HCT116 (cell line): Measurements from ENCODE around the gene TMEM212. TPM values are rescaled to one million over a fixed set of nuclear protein-coding genes. Genes with fewer than 3 reads are reported as not detected.

ENCODE experiments used
- ATAC-seq: fragments of 200-7000 bp; cut with Tn5 transposase; 2 replicates; pipeline ENCODE4 v1.9.1; 2020; ENCODE audit warnings: mild to moderate bottlenecking, moderate library complexity
- BruUV-seq: library from RNA; stranded (reverse); fragments of 400-500 nt; replicated peaks from 2 replicates; lab custom pipeline; 2021; lab: Mats Ljungman, UMichigan
- CTCF ChIA-PET: fragments of 300-600 bp; sonication (Branson Sonifier 250); formaldehyde crosslinking; loops from one replicate; lab custom pipeline; 2021; ENCODE audit warnings: antibody characterized with exemption; lab: Charles Lee
- POLR2A ChIA-PET: fragments of 300-600, 350-600 bp; sonication (Branson Sonifier 250); formaldehyde crosslinking; loops from one replicate; lab custom pipeline; 2021; ENCODE audit warnings: antibody characterized with exemption; lab: Charles Lee
- RAD21 ChIA-PET, 2 experiments: fragments of 300-600 bp; sonication (Branson Sonifier 250); formaldehyde crosslinking; loops; one replicate each; lab custom pipeline; 2023; ENCODE audit warnings: low total read pairs in 2 of 2; ENCODE audit not compliant: uncharacterized antibody in 2 of 2, unreplicated experiment in 2 of 2, low non-redundant PET in 1 of 2; lab: Charles Lee
- DNase-seq: peaks from one replicate; pipeline ENCODE4 v3.0.0-alpha.2; 2010; ENCODE audit warnings: low read depth, low spot score
- H2AFZ ChIP-seq: fragments of 200-600 bp; shearing (Covaris generic), sonication (generic); 2 replicates; pipeline ENCODE4 v1.6.1; 2017; ENCODE audit warnings: low read depth, mixed run types, mixed read lengths, antibody characterized with exemption, low read length; ENCODE audit not compliant: poor library complexity, severe bottlenecking
- H3K27ac ChIP-seq: 2 replicates; pipeline ENCODE4 v1.5.1; 2012; ENCODE audit warnings: low read depth, low read length
- H3K27me3 ChIP-seq: fragments of 200-600 bp; sonication (generic); 2 replicates; pipeline ENCODE4 v1.6.1; 2016; ENCODE audit warnings: mixed run types, low read length, mixed read lengths; ENCODE audit not compliant: insufficient read depth
- H3K36me3 ChIP-seq, 2 experiments: fragments of 200-500 bp in 1 of 2; fragments of 200-600 bp in 1 of 2; sonication (Bioruptor generic) in 1 of 2; sonication (generic) in 1 of 2; 2 replicates each; pipeline versions ENCODE4 v1.5.1 to v1.6.1; 2014 to 2016; ENCODE audit warnings: low read length in 2 of 2, inconsistent platforms in 1 of 2, mixed read lengths in 1 of 2, mixed run types in 1 of 2; ENCODE audit not compliant: insufficient read depth in 2 of 2, control insufficient read depth in 1 of 2
- H3K4me1 ChIP-seq, 2 experiments: fragments of 200-600 bp in 1 of 2; sonication (generic) in 1 of 2; 2 replicates each; pipeline versions ENCODE4 v1.5.1 to v1.6.1; 2012 to 2017; ENCODE audit warnings: low read length in 2 of 2, inconsistent platforms in 1 of 2, mild to moderate bottlenecking in 1 of 2, mixed read lengths in 1 of 2, mixed run types in 1 of 2, moderate library complexity in 1 of 2; ENCODE audit not compliant: insufficient read depth in 2 of 2, control insufficient read depth in 1 of 2
- H3K4me2 ChIP-seq: fragments of 200-600 bp; sonication (generic); 2 replicates; pipeline ENCODE4 v1.6.1; 2017; ENCODE audit warnings: mixed run types, low read length, mixed read lengths
- H3K4me3 ChIP-seq, 2 experiments: fragments of 200-600 bp in 1 of 2; sonication (generic) in 1 of 2; replicated peaks in 1 of 2; 2 replicates each; pipeline ENCODE4 v1.5.1; 2011 to 2016; ENCODE audit warnings: low read length in 2 of 2, control low read depth in 1 of 2, low read depth in 1 of 2, mild to moderate bottlenecking in 1 of 2, mixed read lengths in 1 of 2, mixed run types in 1 of 2
- H3K79me2 ChIP-seq: fragments of 200-600 bp; sonication (generic); 2 replicates; pipeline ENCODE4 v1.6.1; 2017; ENCODE audit warnings: mild to moderate bottlenecking, mixed run types, low read length, moderate library complexity, mixed read lengths; ENCODE audit not compliant: insufficient read depth
- H3K9ac ChIP-seq: fragments of 200-600 bp; sonication (generic); 2 replicates; pipeline ENCODE4 v1.6.1; 2016; ENCODE audit warnings: low read length, mixed read lengths
- H3K9me2 ChIP-seq: fragments of 200-600 bp; sonication (generic), shearing (Covaris generic); 2 replicates; pipeline ENCODE4 v1.6.1; 2017; ENCODE audit warnings: mixed run types, mild to moderate bottlenecking, moderate library complexity; ENCODE audit not compliant: insufficient read depth
- H3K9me3 ChIP-seq, 2 experiments: fragments of 200-500 bp in 1 of 2; fragments of 200-600 bp in 1 of 2; sonication (Bioruptor generic) in 1 of 2; sonication (generic) in 1 of 2; 2 replicates each; pipeline ENCODE4 v1.6.1; 2014 to 2017; ENCODE audit warnings: low read length in 2 of 2, mixed read lengths in 2 of 2, inconsistent platforms in 1 of 2, low read depth in 1 of 2, mild to moderate bottlenecking in 1 of 2, mixed run types in 1 of 2, moderate library complexity in 1 of 2; ENCODE audit not compliant: control insufficient read depth in 1 of 2, insufficient read depth in 1 of 2
- H4K20me1 ChIP-seq: fragments of 200-600 bp; sonication (generic), shearing (Covaris generic); 2 replicates; pipeline ENCODE4 v1.6.1; 2017; ENCODE audit warnings: mixed run types, mild to moderate bottlenecking, moderate library complexity; ENCODE audit not compliant: insufficient read depth
- ATF3 ChIP-seq: IDR thresholded peaks from 2 replicates; pipeline ENCODE4 v1.6.1; 2012
- CBX3 ChIP-seq: IDR thresholded peaks from 2 replicates; pipeline ENCODE4 v1.6.1; 2012; ENCODE audit warnings: low read depth
- CEBPB ChIP-seq: IDR thresholded peaks from 2 replicates; pipeline ENCODE4 v1.6.1; 2012; ENCODE audit warnings: low read depth
- CTCF ChIP-seq, 3 experiments: fragments of 200-600 bp in 1 of 3; sonication (generic) in 1 of 3; IDR thresholded peaks in 2 of 3; conservative IDR thresholded peaks in 1 of 3; 2 replicates each; pipeline ENCODE4 v1.5.1; 2012 to 2017; ENCODE audit warnings: low read depth in 2 of 3, low read length in 2 of 3, antibody characterized with exemption in 1 of 3, borderline replicate concordance in 1 of 3, control low read depth in 1 of 3, mild to moderate bottlenecking in 1 of 3, mixed read lengths in 1 of 3, mixed run types in 1 of 3, moderate library complexity in 1 of 3; ENCODE audit not compliant: insufficient read depth in 1 of 3
- EGR1 ChIP-seq: IDR thresholded peaks from 2 replicates; pipeline ENCODE4 v1.6.1; 2012; ENCODE audit warnings: low read depth
- ELF1 ChIP-seq: IDR thresholded peaks from 2 replicates; pipeline ENCODE4 v1.6.1; 2012; ENCODE audit warnings: low read depth, borderline replicate concordance
- EZH2 ChIP-seq: fragments of 200-600 bp; sonication (generic); IDR thresholded peaks from 2 replicates; pipeline ENCODE4 v1.6.1; 2017; ENCODE audit warnings: antibody characterized with exemption, mixed run types
- JUND ChIP-seq: IDR thresholded peaks from 2 replicates; pipeline ENCODE4 v1.6.1; 2012
- POLR2A ChIP-seq: IDR thresholded peaks from 2 replicates; pipeline ENCODE4 v1.7.0; 2011; ENCODE audit warnings: borderline replicate concordance; ENCODE audit not compliant: insufficient read depth, insufficient read length; ENCODE audit errors: extremely low read depth
- REST ChIP-seq: IDR thresholded peaks from 2 replicates; pipeline ENCODE4 v1.6.1; 2012; ENCODE audit warnings: low read depth
- SP1 ChIP-seq: IDR thresholded peaks from 2 replicates; pipeline ENCODE4 v1.6.1; 2012; ENCODE audit warnings: low read depth
- SRF ChIP-seq: IDR thresholded peaks from 2 replicates; pipeline ENCODE4 v1.6.1; 2012; ENCODE audit warnings: low read depth
- YY1 ChIP-seq: IDR thresholded peaks from 2 replicates; pipeline ENCODE4 v1.6.1; 2011; ENCODE audit warnings: low read length, low read depth, moderate library complexity, mild to moderate bottlenecking; ENCODE audit not compliant: insufficient replicate concordance; ENCODE audit errors: extremely low read depth
- ZFX ChIP-seq: fragments of 450-650 bp; IDR thresholded peaks from 2 replicates; pipeline ENCODE4 v1.6.1; 2017
- ZNF274 ChIP-seq: fragments of 200-500 bp; sonication (Bioruptor generic); IDR thresholded peaks from 2 replicates; pipeline ENCODE4 v1.6.1; 2014; ENCODE audit warnings: mild to moderate bottlenecking, low read depth, low read length, inconsistent platforms
- intact Hi-C: fragments of 100-400 bp; cut with micrococcal nuclease; formaldehyde crosslinking; loops from 2 replicates; pipeline ENCODE4 v1.10.0; 2022
- total RNA-seq: library from RNA; stranded (reverse); gene quantifications from one replicate; pipeline ENCODE4 v1.2.1, GENCODE V29; 2021; ENCODE audit not compliant: unreplicated experiment

TMEM212 gene
- total RNA-seq, 1 experiment from 2014 or later = not detected

- Histone ChIP-seq H3K36me3 (no peaks in the 10 kb centered on the region), H2AFZ (no peak overlapping the region), H4K20me1 (no peaks in the 10 kb centered on the region), H3K4me2 (no peak overlapping the region), H3K4me1 (no peaks in the 10 kb centered on the region), H3K27me3 (no peaks in the 10 kb centered on the region), H3K9ac (no peak overlapping the region), H3K9me2 (no peaks in the 10 kb centered on the region; the same call in 1 of the 2 replicates), H3K4me3 (no peak overlapping the region), H3K27ac (no peak overlapping the region), H3K9me3 (no peaks in the 10 kb centered on the region), H3K79me2 (no peaks in the 10 kb centered on the region)
- RAD21 ChIA-PET = no interaction called here
- TF ChIP-seq YY1 = no peak
- no peak for TF ChIP-seq SRF
- TF ChIP-seq ZNF274 = no peak
- TF ChIP-seq EZH2 = no peak
- TF ChIP-seq JUND = no peak
- no peak for TF ChIP-seq EGR1
- TF ChIP-seq ATF3 = no peak
- no peak for TF ChIP-seq SP1
- TF ChIP-seq POLR2A = no peak
- no peak for TF ChIP-seq CBX3
- no peak for TF ChIP-seq CTCF (IDR thresholded peaks at IDR 0.05 in 2 of 3, conservative IDR thresholded peaks at IDR 0.05 in 1 of 3; ENCODE audit: borderline replicate concordance in 1 of 3, insufficient read depth in 1 of 3, low read depth in 2 of 3, low read length in 2 of 3)
- no peak for TF ChIP-seq ELF1
- no peak for TF ChIP-seq REST
- no peak for TF ChIP-seq CEBPB
- no peak for TF ChIP-seq ZFX
- no peak for ATAC-seq
- POLR2A ChIA-PET = no interaction called here
- intact Hi-C loops = loop anchor here (10.0 kb wide), 1 partner anchor 274 kb away; no protein-coding TSS in a partner anchor
- no TSS peak for BruUV-seq
- DNase-seq = no peak
- CTCF ChIA-PET = no interaction called here
These were observed 3.9 kb upstream of the TMEM212 start for GRCh38 chr3:171839270-171839669.
